Sciatic nerve (tissue), 2 donors: ENCODE results near the gene FBXO44. TPM values are rescaled to one million over a fixed set of nuclear protein-coding genes. Genes with fewer than 3 reads are reported as not detected.

Experiments
- ATAC-seq: fragments of 200-7000 bp; cut with Tn5 transposase; one replicate; pipeline ENCODE4 v1.9.1; 2020; ENCODE audit warnings: mild to moderate bottlenecking, moderate library complexity
- DNase-seq: peaks from one replicate; pipeline ENCODE4 v3.0.0-alpha.2; 2020; ENCODE audit warnings: low spot score
- intact Hi-C: fragments of 100-400 bp; cut with DNase I; formaldehyde crosslinking; loops from one replicate; pipeline ENCODE4 v1.14.2; 2022
- total RNA-seq: library from RNA; stranded (reverse); fragmentation: NEBNext Ultra II Directional; extraction: Animal tissue kit (Norgen Biotek cat#: 25700); gene quantifications from one replicate; pipeline ENCODE4 v1.2.1, GENCODE V29; 2021
- donor health status: DM: no; HTN: no; CAD: no.
- donor health status: DM: no; HTN: no; CAD: no.

Gene FBXO44
- total RNA-seq, 1 donor from 2014 or later: 37.1 TPM

GRCh38 chr1:11701551-11701961 is 46.9 kb downstream of the FBXO44 start:
- DNase-seq: no peak
- peak; percentile 75 for ATAC-seq
- intact Hi-C loops: no loop called here

DNA sequence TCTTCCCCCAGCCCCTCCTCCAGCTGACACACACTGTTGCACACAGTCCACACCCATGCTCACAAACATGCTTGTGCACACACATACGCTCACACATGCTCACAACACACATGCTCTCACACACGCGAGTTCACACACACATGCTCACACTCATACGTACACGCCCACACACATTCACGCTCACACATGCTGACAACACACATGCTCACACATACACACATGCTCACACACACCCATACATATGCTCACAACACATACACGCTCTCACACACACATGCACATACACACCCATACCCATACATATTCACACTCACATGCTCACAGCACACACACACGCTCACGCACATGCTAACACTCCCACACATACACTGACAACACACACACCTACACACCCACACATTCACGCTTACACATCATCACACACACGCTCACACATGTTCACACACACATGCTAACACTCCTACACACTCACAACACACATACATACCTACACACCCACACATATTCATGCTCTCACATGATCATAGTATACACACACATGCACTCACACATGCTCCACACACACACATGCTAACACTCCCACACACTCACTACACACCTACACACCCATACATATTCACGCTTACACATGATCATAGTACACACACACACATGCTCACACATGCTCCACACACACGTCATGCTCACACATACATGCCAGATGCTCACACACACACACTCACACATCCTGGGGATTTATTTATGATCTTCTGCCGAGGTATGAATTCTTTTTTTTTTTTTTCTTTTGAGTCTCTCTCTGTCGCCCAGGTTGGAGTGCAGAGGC is 47.5 kb downstream of the FBXO44 start:
- DNase-seq (no peak), ATAC-seq (no peak)
- intact Hi-C loops: no loop called here

GRCh38 chr1:11703357-11704193 is 48.9 kb downstream of the FBXO44 start:
- ATAC-seq (peak; percentile 7), DNase-seq (no peak)
- intact Hi-C loops: no loop called here

DNA sequence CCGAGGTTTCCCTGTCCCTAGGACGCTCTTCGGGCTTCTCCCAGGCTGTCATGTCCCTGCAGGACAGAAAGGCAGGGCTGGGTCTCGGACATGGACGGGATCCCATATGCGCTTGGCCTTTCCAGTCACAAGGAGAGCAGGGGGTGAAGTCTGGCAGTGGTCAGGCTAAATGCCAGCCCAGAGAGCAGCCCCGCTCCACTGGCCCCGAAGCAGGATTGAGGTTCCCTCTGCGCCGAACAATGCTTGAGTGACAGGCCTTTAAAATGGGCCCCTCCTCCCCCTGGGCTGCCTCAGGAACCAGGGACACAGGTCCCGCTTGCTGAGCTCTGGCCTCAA is 49.5 kb downstream of the FBXO44 start:
- ATAC-seq: no peak
- no peak for DNase-seq
- intact Hi-C loops: no loop called here

DNA sequence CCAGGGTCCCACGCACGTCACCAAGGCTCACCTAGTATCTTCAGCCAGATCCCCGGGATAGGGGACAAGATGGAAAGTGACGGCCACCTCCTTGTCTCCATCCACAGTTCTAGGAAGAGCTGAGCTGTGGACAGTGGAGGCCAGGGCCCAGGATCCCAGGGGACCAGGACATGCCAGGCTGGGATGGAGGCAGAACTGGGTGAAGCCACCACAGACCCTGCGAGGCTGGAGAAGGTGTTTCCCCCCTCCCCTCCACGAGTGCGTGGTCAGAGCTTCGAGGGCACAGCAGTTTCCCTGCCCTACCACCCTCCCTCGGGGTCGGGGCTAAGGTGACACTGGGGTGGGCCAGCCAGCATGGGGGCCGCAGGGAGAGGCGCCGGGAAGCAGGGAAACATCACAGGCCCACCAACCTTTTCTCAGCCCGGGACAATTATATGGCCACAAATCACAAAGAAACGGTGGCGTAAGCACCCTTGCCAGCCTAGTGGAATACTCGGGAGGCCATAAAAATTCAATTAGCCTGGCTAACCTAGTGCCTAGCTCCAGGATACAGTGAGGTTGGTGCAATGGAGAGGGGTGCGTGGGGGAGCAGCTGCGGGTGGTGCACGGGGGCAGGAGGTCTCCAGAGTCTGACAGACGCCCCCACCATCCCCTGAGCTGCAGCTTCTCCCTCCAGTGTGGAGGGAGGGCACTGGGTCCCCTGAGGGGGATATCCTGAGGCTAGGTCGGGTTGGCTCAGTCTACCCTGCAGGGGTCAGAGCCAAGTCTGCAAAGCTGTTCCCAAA is 50.2 kb downstream of the FBXO44 start:
- intact Hi-C loops: no loop called here
- DNase-seq (no peak), ATAC-seq (no peak)

GRCh38 chr1:11705596-11705995 is 50.9 kb downstream of the FBXO44 start:
- ATAC-seq (no peak), DNase-seq (no peak)
- intact Hi-C loops: no loop called here

DNA sequence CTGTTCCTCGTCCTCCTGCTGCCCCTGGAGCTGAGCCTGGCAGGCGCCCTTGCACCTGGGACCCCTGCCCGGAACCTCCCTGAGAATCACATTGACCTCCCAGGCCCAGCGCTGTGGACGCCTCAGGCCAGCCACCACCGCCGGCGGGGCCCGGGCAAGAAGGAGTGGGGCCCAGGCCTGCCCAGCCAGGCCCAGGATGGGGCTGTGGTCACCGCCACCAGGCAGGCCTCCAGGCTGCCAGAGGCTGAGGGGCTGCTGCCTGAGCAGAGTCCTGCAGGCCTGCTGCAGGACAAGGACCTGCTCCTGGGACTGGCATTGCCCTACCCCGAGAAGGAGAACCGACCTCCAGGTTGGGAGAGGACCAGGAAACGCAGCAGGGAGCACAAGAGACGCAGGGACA is 51.6 kb downstream of the FBXO44 start:
- ATAC-seq (no peak), DNase-seq (no peak)
- intact Hi-C loops: no loop called here

GRCh38 chr1:11707621-11708276 is 53.1 kb downstream of the FBXO44 start:
- no peak for DNase-seq
- no peak for ATAC-seq
- intact Hi-C loops: no loop called here

DNA sequence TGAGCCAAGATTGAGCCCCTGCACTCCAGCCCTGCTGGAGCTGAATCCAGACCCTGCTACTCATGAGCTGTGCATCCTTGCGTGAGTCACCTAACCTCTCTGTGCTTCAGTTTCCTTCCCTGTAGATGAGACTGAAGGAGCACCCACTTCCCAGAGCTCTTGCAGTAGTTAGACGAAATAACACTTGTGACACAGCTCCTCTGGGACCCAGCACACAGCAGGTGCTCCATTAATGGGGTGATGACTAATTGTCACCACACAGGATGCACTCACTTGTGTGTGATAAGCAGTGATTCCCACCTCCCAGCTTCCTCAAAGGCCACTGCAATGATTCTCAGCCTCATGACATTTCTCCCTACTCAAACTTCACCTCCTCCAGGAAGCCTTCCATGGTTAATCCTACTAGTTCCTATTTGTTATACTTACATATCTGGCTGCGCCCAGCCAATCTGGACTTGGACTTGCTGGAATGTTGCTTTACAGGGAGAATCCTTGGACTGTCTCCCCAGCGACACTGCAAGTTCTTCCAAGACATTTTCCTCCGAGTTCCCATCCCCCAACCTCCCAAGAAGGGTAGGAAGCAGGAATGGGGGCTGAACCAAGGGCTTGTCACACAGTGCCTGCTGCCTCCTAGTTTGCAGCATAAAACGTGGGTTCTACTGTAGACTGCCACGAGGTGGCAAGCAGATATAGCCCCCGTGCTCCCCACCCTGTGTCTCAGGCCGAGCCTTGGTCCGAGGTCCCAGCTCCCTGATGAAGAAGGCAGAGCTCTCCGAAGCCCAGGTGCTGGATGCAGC is 54.1 kb downstream of the FBXO44 start:
- intact Hi-C loops: no loop called here
- DNase-seq (no peak), ATAC-seq (no peak)

GRCh38 chr1:11711490-11711889 is 56.8 kb downstream of the FBXO44 start:
- intact Hi-C loops: no loop called here
- DNase-seq: no peak
- no peak for ATAC-seq

DNA sequence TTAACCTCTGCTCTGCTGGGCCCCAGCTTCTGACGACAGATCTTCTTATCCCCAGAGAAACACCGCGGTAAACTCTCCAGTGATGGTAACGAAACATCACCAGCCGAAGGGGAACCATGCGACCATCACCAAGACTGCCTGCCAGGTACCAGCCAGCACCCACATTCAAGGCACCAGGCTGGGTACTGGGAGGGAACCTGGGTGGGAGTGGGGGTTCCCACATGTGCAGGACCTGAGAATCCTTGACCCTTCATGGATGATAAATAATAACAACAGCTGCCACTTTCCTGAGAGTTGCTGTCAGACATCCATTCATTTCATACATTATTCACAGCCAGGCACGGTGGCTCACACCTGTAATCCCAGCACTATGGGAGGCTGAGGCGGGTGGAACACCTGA is 57.6 kb downstream of the FBXO44 start:
- ATAC-seq (no peak), DNase-seq (no peak)
- intact Hi-C loops: no loop called here

Other genes starting within 250 kb of the FBXO44 start
- 0.18 TPM for gene DISP3, start 175.7 kb upstream of the FBXO44 start, total RNA-seq
- 24.7 TPM for gene FBXO2, start 448 bp upstream of the FBXO44 start, total RNA-seq
- 6.6 TPM for gene FBXO6, start 9.3 kb downstream of the FBXO44 start, total RNA-seq
- gene MAD2L2, start 26.3 kb downstream of the FBXO44 start, total RNA-seq: 22.0 TPM
- gene DRAXIN, start 36.8 kb downstream of the FBXO44 start, total RNA-seq: not detected
- gene AGTRAP, start 81.3 kb downstream of the FBXO44 start, total RNA-seq: 32.8 TPM
- 4.1 TPM for gene C1orf167, start 107.3 kb downstream of the FBXO44 start, total RNA-seq
- gene MTHFR, start 151.1 kb downstream of the FBXO44 start, total RNA-seq: 78.3 TPM
- gene CLCN6, start 151.3 kb downstream of the FBXO44 start, total RNA-seq: 48.4 TPM
- 0.45 TPM for gene NPPA, start 192.9 kb downstream of the FBXO44 start, total RNA-seq
- gene NPPB, start 204.1 kb downstream of the FBXO44 start, total RNA-seq: not detected